ENCODE measurements around the gene DIRAS1. TPM values are rescaled to one million over a fixed set of nuclear protein-coding genes. Genes with fewer than 3 reads are reported as not detected.

The DIRAS1 gene
- total RNA-seq, 1 experiment from 2014 or later, result 7.8 TPM

GRCh38 chr19:2703691-2704216 lies 17.4 kb downstream of the DIRAS1 start:
- TF ChIP-seq CTCF (conservative IDR thresholded peaks at IDR 0.05), result no peak
- DNase-seq, result no peak
- H3K9me3 ChIP-seq (ENCODE audit: control insufficient read depth, low read depth, low read length), result no peaks in the 10 kb centered on the region
- H2BK15ac ChIP-seq (ENCODE audit: low read depth, low read length), result no peak overlapping the region
- H3T11ph ChIP-seq (ENCODE audit: low read length), result no peak overlapping the region
- H2BK12ac ChIP-seq (ENCODE audit: insufficient read length, low read depth, low read length), result no peak overlapping the region
- no peaks in the 10 kb centered on the region for H3K79me1 ChIP-seq (ENCODE audit: insufficient read depth, low read depth, low read length, poor library complexity, severe bottlenecking)
- no peak overlapping the region for H3K18ac ChIP-seq (ENCODE audit: insufficient read length, low read depth, low read length)
- H2AK5ac ChIP-seq (ENCODE audit: insufficient read length, low read length), result no peak overlapping the region
- no peak overlapping the region for H3K9ac ChIP-seq (ENCODE audit: extremely low read depth, insufficient read length, low read length)
- Mint-ChIP-seq H3K4me1 (peaks cover 12 to 17% of the 10 kb centered on the region in 2 experiments), H3K27me3 (ENCODE audit: low read depth) (peaks cover 28% of the 10 kb centered on the region), H3K27ac (no peak overlapping the region; a peak in 1 of 7 replicates), H3K36me3 (ENCODE audit: insufficient read depth in 1 of 3, low read depth in 3 of 3) (no peaks in the 10 kb centered on the region; a peak in 1 of 7 replicates), H3K9me3 (no peaks in the 10 kb centered on the region), H3K4me3 (no peak overlapping the region)
- peaks cover 7% of the 10 kb centered on the region for H3K23me2 ChIP-seq (ENCODE audit: insufficient read length, low read depth, low read length, poor library complexity, severe bottlenecking)
- H4K5ac ChIP-seq (ENCODE audit: insufficient read length, low read depth, low read length), result no peak overlapping the region
- H2BK5ac ChIP-seq (ENCODE audit: insufficient read length, low read length), result no peak overlapping the region
- no peak overlapping the region for H4K91ac ChIP-seq (ENCODE audit: insufficient read length, low read depth, low read length)
- no peak overlapping the region for H3K4me2 ChIP-seq (ENCODE audit: insufficient read depth, insufficient read length, low read length)
- no peak overlapping the region for H3K56ac ChIP-seq (ENCODE audit: insufficient read length, low read depth, low read length)
- no peak overlapping the region for H4K8ac ChIP-seq (replicated peaks; ENCODE audit: insufficient read length, low read depth, low read length)
- H2AFZ ChIP-seq (ENCODE audit: low read length), result no peak overlapping the region
- H3K79me2 ChIP-seq (ENCODE audit: insufficient read depth, low read length), result no peaks in the 10 kb centered on the region
- no peak overlapping the region for H3K27ac ChIP-seq (ENCODE audit: insufficient read length, low read depth, low read length)
- H2BK120ac ChIP-seq (ENCODE audit: low read depth, low read length, poor library complexity, severe bottlenecking), result no peak overlapping the region
- H3K14ac ChIP-seq (ENCODE audit: insufficient read depth, low read length), result no peak overlapping the region
- H3K23ac ChIP-seq (ENCODE audit: insufficient read length, low read depth, low read length), result no peak overlapping the region
- H3K27me3 ChIP-seq (ENCODE audit: insufficient read depth, low read length), result peaks cover 6% of the 10 kb centered on the region; the same call in 1 of the 2 replicates
- no peaks in the 10 kb centered on the region for H3K4me1 ChIP-seq (ENCODE audit: insufficient read depth, low read length)
- no peak overlapping the region for H2BK20ac ChIP-seq (ENCODE audit: low read depth, low read length, poor library complexity, severe bottlenecking)
- H3K4ac ChIP-seq (ENCODE audit: low read depth, low read length), result no peak overlapping the region
- WGBS (ENCODE audit: extremely low coverage, insufficient read length, low lambda C conversion rate), result no CpG with 5 or more reads among the region's 6 CpGs
- no peaks in the 10 kb centered on the region for H4K20me1 ChIP-seq (ENCODE audit: control insufficient read depth, insufficient read depth, insufficient read length)

Measured in H9 (cell line).